ENCODE data around the gene GPX5.
A peak's percentile ranks its signal among the peaks of the same experiment; 100 is the strongest.
"Not testable (repeated sequence)": the region's sequence is repeated elsewhere in the genome, so short reads cannot be mapped to it uniquely, and the experiment has no call there.

Gene GPX5

DNA sequence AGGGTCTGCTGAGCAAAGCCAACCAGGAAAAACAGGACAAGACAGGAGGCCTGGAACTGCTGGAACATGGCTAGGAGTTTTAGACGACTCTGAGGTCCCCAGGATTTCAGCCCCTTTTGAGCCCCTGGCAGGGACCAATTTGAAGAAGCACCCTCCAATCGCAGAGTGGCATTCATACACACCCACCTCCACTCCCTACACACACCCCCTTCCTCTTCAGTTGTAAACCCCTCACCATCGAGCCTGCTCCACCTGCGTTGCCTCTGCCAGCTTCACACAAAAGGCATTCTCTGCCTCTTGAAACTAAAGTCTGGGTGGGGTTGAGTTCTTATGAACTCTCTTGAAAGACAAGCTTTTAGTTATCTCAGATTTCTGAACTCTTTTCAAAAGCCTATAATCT lies 10.0 kb upstream of the GPX5 start, which contains the start of gene GPX6:
TSS of gene GPX6 (minus strand) at position 118 of the 400 bp plus-strand sequence. CDS start at position 68, 50 bp downstream.
- DNase-seq, result no peak

DNA sequence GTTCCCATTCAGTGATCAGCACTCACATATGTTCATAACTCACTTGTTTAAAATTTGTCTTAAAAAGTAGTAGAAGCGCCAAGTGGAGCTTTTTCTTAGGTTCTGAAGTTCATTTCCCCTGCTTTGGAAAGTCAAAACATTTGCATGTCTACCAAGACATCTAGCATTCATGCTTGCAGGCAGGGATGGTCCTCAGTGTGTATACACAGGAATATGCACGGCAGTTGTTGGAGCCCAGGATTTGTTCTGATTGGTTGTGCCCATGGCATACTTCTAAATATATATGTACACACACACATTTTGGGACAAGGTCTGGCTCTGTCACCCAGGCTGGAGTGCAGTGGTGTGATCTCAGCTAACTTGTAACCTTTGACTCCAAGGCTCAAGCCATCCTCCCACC lies 7.7 kb upstream of the GPX5 start:
- DNase-seq, result no peak

DNA sequence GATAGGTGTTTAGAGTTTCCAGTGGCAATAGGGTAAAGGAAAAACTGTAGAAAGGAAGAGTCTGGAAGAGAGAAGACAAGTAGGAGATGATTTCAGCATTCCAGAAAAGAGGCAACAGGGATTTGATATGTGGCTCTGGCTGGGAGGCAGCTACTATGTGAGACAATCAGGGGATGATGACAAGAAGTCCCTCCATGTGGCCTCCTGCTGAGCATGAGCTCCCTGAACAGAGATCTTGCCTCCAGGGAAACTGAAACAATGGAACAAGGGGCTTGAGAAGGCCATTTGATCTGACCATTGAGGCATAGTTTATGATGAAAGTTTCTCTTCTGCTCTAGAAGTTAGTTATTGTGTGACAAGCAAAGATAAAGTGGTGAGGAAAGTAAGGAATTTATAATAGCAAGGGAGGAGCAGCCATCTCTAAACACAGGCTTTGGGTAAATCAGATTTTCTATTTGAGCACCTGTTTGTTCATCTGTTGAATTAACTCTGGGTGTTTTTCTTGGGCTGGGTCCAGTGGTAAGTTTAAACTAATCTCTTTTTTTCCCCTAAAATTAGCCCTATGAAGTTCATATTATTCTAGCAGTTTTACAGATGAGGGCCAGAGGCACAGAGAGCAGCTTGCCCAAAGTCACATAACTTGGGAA lies 3.0 kb upstream of the GPX5 start:
- DNase-seq, result no peak

DNA sequence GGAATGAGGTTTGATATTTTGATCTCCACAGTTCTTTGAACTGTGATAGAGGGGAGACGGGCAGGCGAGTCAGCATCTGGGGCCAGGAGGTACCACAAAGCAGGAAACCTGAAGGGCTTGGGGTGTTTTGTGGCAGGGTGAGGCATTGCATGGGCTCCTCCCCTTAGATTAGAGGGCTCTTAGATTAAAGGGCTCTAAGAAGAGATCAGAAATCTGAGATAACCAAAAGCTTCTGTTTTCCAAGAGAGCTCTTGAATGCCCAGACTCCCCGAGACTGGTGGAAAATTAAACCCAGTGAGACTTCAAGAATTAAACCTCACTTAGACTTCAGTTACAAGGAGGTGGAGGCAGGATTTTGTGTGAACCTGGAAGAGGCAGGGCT lies 2.4 kb upstream of the GPX5 start:
- peak in 1 of 2 donors; percentile 11 for DNase-seq

DNA sequence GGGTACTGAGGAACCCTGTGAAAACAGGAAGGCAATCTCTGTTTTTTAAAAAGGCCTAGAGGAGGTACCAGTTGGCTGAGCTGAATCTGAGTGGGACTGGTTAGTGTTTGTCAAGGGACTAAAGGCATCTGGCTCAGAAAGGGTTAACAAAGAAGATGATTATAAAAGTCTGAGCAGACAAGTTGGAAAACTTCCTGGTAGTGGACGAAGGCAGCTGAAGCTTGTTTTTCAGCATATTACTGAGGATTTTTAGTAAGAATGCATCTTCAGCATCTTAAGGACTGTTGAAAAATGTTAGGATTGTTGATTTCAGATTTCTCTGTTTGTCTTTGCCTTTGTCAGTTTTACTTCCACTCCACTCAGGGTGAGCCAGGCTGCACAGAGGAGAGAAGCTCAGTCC lies 5.1 kb downstream of the GPX5 start:
- no peak for DNase-seq

DNA sequence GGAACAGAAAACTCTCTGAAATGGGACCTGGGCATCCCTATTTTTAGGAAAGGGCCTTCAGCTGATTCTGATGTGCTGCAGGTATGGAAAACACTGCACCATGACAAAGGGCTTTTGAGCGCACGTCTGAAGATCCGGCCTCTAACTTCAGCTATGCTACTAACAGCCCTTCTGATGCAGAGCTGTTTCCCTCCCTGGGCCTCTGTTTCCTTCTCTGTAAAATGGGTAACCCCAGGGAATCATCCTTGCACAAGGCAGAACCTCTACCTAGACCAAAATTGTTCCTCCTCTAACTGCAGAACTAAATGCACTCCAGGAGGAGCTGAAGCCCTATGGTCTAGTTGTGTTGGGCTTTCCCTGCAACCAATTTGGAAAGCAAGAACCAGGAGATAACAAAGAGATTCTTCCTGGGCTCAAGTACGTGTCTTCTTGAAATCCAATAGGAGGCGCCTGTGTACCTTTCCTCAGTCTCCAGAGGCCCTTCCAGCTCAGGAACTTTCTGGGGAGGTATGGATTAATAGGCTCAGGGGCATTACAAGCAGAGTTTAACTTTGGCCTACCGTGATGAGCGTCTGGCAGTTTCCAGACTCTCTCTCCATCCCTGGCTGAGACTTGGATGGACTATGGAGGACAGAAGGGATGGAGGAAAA lies 5.9 kb downstream of the GPX5 start:
- DNase-seq, result no peak

DNA sequence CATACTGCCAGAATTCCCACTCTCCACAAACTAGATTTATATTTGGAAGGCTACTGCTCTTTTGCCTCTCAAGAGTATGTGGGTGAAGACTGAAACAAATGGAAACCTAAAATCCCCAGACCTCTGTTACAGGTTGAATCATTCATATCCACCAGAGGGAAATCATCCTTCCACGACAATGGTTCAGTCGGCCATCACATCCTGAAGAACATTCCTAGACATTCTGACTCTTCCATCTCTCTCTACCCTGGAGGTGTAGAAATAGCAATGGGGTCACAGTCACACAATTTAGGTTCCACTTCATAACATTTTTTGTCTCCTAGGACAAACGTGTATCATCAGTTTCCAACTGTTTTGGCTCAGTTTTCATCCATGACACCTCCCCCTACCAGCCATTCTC lies 8.6 kb downstream of the GPX5 start:
- no peak for DNase-seq

DNA sequence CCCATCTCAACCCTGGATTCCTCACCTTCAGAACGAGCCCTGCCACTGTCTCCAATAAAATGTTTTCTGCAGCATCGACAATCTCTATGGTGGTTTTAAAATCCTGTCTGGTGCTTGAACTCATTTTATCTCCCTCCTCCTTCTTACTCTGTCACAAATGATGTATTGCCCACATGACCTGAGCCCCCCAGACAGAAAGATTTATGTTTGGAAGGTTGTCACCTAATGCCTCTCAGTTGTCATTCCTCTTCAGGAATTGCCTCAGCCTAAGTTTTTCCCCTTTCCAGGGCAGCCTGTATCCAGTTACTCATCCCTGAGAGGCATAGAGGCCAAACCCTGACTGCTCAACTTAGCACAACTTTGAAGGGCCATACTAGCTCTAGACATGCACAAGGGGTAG lies 9.2 kb downstream of the GPX5 start:
- no peak for DNase-seq

DNA sequence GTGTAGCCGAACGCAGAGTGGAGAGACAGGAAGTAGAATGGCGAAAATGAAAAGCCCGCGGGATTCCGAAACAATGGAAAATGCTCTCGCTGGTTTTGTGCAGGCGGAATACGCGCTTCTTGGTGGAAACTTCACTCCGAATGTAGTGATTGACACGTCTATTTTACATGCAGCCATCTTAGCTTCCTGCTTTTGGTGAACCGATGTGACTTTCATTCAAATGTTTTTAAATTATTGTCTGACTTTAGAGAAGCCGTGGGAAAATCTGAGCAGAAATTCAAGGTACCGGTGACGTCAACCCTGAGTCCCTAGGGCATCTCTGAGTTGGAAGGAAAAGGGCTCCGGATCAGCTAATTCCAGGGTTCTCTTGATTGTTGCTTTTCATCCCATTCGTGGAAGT lies 11.4 kb downstream of the GPX5 start:
- DNase-seq, result no peak

DNA sequence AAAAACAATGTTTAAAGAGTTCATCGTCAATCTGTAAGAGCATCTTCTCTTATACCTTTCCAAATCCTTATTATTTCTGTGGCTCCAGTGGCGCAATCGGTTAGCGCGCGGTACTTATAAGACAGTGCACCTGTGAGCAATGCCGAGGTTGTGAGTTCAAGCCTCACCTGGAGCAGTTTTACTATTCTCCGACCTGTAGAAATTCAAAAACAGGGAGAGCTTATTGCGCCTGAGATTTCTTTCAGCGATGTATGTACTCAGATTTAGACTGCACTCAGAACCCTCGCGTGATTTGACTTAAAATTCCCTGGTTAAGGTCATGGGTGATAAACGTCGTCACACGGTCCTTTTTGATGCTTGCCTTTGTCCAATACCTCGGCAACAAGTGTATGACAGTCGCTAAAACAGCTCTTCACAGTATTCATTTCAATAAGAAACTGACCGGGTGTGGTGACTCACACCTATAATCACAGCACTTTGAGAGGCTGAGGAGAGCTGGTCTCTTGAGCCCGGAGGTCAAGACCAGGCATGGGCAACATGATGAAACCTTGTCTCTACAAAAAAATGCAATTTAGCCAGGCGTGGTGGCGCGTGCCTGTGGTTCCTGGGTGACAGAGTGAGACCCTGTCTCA lies 11.9 kb downstream of the GPX5 start:
- peak in 1 of 2 donors; percentile 13 for DNase-seq

DNA sequence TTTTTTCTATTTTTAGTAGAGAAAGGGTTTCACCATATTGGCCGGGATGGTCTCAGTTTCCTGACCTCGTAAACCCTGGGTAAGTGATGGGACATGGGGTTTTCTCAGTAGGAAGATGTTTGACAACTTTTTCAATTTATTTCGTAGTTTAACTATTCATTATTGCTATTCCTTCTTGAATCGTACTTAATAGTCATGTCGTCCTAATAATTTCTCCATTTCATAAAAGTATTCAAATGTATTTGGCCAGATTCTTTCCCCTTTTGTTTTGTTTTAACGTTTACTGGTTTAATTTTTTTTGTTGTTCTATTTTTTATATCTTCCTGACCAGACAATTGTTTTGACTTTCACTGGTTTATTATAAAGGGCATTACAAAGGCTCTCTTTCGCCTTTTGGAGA lies 16.3 kb downstream of the GPX5 start:
- DNase-seq, result no peak

DNA sequence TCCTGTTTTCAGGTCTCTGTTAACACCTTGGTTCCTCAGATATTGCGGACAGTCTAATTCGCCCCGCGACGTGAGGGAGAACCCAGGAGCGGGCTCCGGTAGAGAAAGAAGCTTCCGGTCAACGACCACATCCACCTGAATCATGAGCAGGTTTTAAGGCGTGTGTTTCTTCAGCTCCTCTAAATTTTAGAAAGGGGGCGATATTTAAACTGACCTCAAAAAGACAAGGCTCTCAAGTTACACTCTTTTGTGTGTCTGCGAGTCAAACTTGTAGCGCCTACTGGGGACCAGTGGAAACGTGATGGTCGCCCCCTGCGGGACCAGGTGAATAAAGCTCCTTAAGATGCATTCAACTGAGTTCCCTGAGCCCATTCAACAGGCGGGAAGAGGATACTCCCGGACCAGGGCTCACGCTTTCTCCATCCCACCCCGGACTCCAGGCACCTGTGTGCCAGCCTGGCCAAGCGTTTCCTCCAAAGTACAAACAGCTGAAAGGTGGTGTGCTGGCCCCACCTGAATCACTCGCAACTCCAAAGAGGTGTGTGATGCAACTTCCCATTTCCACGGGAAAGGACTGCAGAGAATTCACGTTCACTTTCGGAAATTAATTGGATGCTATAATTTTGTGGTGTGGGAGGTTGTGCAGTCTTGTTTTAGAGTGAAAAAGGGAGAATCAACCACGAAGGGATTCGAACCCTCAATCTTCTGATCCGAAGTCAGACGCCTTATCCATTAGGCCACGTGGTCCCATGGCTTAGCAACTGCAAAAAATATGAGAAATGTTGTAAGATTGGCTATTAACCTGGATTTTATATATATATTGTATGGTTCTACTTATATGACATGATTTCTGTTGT lies 17.0 kb downstream of the GPX5 start:
- peak; percentile 56 to 57 for DNase-seq

DNA sequence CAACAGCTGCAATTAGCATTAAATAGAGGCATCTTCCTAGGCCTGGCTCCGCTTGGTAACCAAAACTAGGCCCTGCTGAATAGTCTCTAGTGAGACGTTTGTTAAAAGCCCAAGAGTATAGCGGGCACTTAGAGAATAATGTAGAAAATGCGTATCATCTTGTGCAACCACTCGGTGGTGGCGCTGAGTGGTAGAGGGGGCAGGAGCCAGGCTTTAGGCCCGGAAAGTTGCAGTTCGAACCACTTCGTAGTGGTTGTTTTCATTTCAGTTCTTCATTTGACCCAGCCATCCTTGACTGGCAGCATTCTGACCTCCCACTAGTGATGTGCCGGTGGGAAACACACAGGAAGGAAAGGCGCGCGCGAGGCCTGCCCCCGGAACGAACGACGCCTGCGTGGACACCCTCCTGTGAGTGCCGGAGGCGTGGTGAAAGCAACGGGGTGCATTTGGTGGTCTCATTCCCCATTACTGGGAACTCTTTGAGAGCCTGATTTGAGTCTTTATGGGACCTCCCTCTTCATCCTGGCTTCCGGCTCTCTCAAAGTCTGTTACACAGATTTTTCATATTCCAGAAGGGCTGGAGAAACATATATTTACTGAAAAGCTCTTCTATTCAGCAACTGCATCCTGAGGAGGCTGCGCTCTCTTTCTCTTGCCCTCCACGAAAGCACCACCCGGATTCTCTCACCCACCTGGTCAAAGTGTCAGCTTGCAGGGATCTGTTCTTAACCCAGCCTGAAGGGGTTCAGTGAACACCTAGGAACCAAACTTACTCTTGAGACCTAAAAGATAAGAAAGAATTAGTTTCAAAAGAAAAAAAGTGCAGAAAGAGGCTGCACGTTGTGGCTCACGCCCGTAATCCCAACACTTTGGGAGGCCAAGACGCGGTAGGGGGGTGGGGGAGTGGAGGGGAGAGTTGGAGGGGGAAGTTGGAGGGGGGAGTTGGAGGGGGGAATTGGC lies 18.2 kb downstream of the GPX5 start:
- peak in 1 of 2 donors; percentile 13 for DNase-seq

DNA sequence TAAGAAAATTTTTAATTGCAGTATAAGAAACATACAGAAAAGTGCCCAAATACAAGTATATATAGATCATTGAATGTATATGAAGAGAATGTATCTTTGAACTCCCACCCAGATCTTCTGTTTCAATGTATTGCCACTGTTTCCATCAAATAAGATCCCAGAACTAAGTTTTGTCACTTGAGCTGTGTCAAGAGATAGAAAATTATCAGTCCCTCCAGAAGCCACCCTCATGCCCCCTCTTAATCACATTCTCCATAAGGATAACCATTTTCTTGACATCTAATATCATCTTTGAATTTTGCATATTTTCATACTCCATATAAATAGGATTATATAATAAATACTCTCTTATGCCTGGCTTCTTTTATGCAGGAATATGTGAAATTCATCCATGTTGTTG lies 20.3 kb downstream of the GPX5 start:
- DNase-seq, result no peak

DNA sequence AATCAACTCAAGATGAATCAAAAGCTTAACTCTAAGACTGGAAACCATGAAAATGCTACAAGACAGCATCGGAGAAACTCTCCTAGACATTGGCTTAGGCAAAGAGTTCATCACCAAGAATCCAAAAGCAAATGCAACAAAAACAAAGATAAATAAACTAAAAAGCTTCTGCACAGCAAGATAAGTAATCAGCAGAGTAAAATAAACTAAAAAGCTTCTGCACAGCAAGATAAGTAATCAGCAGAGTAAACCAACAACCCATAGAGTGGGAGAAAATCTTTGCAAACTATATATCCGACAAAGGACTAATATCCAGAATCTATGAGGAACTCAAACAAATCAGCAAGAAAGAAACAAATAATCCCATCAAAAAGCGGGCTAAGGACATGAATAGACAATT lies 21.3 kb downstream of the GPX5 start:
- DNase-seq, result not testable (repeated sequence)

DNA sequence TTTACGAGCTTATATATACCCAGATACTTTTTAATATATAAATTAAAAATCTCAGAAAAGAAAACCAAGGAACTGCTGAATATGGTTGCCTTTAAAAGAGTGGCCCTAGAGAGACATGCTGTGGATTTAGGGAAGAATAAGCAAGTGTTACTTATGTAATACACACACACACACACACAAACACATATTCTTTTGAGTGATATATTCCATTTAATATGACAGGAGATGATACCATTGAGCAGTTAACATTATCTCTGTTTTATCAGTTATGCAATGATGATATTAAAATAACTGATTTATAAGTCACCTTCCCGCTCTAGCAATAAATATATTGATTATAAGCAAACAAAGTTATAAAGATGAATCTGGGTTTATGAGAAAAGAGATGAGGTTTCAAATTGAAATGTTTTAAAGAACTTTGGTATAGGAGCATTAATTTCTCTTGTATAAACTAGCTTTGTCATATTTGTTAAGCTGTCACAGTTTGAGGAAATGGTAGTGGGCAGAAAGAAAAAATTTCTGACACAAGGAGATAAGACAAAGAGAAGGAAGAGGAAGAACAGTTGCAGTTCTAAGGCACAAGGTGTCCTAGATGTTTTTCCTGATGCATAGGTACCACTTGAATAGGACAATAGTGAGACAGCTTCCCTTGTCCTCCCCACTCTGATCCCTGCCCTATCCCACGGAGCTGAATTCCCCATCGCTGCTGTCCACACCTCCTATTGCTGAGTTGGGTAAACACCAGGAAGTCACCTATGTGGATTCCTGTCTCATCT lies 26.4 kb downstream of the GPX5 start:
- DNase-seq, result no peak

DNA sequence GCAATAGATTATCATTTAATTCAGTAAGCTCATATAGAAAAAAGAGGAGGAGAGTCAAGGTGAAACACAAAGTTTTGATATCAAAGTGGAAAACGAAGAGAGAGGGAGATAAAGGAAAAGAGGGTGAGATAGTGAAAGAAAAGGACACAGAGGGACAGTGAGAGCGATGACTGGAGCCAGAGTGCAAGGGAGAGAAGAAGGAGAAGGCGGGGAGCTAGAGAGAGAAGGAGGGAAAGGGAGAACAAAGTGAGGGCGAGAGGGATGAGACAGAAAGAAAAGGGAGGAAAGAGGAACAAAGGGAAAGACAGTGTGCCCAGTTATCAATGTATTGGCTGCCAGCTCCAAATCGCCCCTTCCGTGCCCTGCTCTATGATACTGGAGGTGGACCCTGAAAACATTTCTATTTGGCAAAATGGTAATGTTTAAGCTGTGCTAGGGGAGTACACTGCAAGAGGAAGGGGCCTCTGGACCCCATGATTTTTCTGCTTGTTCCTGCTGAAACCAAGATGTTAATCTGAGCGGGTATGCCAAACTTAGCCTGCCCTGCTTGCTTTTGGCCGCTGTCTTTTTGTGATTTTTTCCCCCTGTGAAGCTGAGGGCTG lies 27.8 kb downstream of the GPX5 start:
- DNase-seq, result no peak

DNA sequence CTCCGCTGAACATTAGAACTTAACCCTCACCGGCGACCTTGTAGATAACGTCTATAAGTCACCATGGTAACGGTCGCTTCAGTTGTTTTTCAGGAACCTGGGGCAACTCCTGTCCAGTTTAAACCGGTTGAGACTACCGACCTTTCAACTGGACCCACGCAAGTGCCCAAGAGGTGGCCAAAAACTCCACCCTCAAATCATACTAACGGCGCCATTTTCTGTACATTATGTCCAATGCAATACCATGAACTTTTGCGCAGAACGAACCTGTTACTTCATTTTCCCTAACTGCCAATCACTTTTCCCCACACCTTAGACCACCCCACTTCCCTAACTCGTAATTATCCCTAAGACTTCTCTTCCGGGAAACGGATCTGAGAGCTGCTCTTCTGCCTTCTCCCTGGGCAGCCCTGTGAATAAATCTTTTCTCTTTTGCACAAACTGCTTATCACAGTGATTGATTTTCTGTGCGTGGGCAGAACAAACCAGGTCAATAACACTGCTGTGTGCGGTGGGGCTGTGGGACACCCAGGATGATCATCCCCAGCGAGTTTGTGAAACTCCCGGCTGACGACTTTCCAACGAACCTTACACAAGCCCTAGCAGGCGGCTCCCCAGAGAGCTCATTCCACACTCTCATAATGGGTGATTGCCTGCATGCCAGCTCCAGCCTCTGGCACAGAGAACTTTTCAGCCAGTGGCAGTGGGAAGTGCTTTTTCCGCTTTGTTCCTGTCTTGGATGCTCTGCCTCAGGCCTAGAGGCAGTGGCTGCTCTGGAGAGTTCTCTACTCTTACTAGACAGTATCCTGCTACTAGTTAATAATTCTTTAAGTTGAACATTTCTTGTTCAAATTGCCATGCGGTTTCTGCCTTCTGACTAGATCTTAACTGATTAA lies 28.6 kb downstream of the GPX5 start:
- DNase-seq, result no peak

DNA sequence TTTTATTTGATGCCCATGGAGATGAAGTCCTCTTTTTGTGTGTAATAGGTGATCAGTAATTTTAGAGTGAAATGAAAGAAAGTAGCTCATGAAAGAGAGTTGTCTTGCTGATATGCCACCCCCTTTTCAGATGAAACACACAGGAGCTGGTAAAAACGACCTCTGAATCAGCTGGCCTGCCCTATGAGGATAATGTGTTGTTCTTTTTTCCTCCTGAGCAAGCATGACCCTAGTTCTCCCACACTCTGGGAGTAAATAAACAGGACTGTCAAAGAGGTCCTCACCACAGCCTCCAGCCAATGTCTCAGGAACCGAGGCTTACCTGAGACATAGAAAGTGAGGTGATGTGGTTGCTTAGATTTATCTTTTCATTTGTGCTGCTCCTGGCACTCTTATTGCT lies 29.5 kb downstream of the GPX5 start:
- no peak for DNase-seq

DNA sequence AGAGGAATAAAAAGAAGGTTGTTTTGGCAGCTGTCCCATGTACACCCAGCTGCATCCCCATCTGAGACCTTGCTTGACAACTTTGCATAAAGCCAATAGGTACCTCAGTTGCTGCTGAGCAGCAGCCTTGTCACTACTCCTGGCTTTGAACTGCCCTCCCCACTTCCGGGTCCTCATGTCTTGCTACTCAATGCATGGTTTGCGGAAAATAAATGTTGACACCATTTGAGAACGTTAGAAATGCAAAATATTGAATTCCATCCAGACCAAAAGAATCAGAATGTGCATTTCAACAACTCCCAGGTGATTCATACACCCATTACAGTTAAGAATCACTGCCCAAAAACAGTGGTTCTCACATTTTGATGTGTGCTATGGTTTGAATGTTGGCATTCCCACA lies 32.9 kb downstream of the GPX5 start:
- no peak for DNase-seq

Data from stimulated activated CD4-positive, alpha-beta T cell treated with anti-CD3 and anti-CD28 coated beads, Interleukin-2, amount 100 ng/mL, for 48 hours (primary cell).